D721Med (cell line): ENCODE measurements around the gene SEPTIN1.

Experiments
- DNase-seq: peaks from one replicate; pipeline ENCODE4 v3.0.0; 2011; ENCODE audit warnings: low spot score; ENCODE audit not compliant: insufficient read length
- FAIRE-seq: peaks from 2 replicates; lab custom pipeline; 2011; peaks lifted over from hg19 to GRCh38; lab: Jason Lieb, UNC
- CTCF ChIP-seq: IDR thresholded peaks from 2 replicates; pipeline ENCODE4 v1.5.1; 2012; ENCODE audit warnings: mild to moderate bottlenecking, control low read depth; ENCODE audit not compliant: insufficient read depth; ENCODE audit errors: missing control alignments

Gene SEPTIN1

GRCh38 chr16:30368792-30369090 is 13.6 kb downstream of the SEPTIN1 start:
- no peak for TF ChIP-seq CTCF
- FAIRE-seq (no peak), DNase-seq (no peak)

- DNase-seq (no peak), FAIRE-seq (no peak)
- TF ChIP-seq CTCF: no peak
These were observed 14.1 kb downstream of the SEPTIN1 start for GRCh38 chr16:30368122-30368791.

- FAIRE-seq (no peak), DNase-seq (no peak)
These were observed 14.9 kb downstream of the SEPTIN1 start for GRCh38 chr16:30367349-30368009.

GRCh38 chr16:30366511-30366910 is 15.8 kb downstream of the SEPTIN1 start:
- DNase-seq (no peak), FAIRE-seq (no peak)
- no peak for TF ChIP-seq CTCF

More at GRCh38 chr16:30367349-30368009, 14.9 kb downstream of the SEPTIN1 start:
- no peak for TF ChIP-seq CTCF

GRCh38 chr16:30365200-30365599 is 17.2 kb downstream of the SEPTIN1 start:
- FAIRE-seq: no peak
- no peak for TF ChIP-seq CTCF
- no peak for DNase-seq

- no peak for FAIRE-seq
- no peak for DNase-seq
- no peak for TF ChIP-seq CTCF
These were observed 21.2 kb downstream of the SEPTIN1 start for GRCh38 chr16:30361180-30361579.

- FAIRE-seq (no peak), DNase-seq (no peak)
- no peak for TF ChIP-seq CTCF
These were observed 22.5 kb downstream of the SEPTIN1 start for GRCh38 chr16:30359871-30360170.
